ENCODE measurements around the gene RAB5A.
"Not testable (repeated sequence)": the region's sequence is repeated elsewhere in the genome, so short reads cannot be mapped to it uniquely, and the experiment has no call there.

The RAB5A gene

GRCh38 chr3:20028905-20029331 lies 82.0 kb downstream of the RAB5A start:
- no peak for DNase-seq (ENCODE audit: low read depth)

- not testable (repeated sequence) for DNase-seq (ENCODE audit: low read depth)
Measured at GRCh38 chr3:20031939-20032338, 85.0 kb downstream of the RAB5A start.
